ENCODE data around the gene CEP63. TPM values are rescaled to one million over a fixed set of nuclear protein-coding genes. Genes with fewer than 3 reads are reported as not detected.

Gene CEP63
- total and polyA plus RNA-seq, 2 of the 8 experiments (the other 6 are each of a cell fraction or from before 2014, with no cell fraction given), result 5.3 to 18.2 TPM

DNA sequence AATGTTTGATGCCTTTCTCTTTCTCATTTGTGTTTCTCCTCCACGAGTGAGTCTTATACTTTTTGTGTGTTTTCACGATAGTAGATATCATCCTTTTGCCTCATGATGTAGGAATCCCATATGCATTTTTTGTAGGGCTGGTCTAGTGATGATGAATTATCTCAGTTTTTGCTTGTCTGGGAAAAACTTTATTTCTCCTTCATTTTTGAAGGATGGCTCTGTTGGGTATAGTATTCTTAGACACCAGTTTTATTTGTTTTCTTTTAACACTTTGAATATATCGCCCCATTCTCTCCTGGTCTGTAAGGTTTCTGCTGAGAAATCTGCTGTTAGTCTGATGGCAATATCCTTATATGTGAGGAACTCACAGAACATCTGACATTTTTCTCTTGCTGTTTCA, 18.3 kb downstream of the CEP63 start:
- Histone ChIP-seq H3K18ac (ENCODE audit: extremely low read depth, low read length) (no peak overlapping the region), H2BK120ac (replicated peaks; ENCODE audit: low read depth, low read length) (no peak overlapping the region), H3K4me2 (ENCODE audit: insufficient read depth in 1 of 2, low read depth in 2 of 2, low read length in 2 of 2) (no peak overlapping the region), H3K23ac (ENCODE audit: insufficient read length) (no peak overlapping the region), H4K91ac (replicated peaks; ENCODE audit: insufficient read length, low read length) (no peak overlapping the region), H3K27ac (ENCODE audit: low read depth, low read length) (no peak overlapping the region), H2AK5ac (ENCODE audit: low read depth, low read length) (no peak overlapping the region), H3K4ac (replicated peaks; ENCODE audit: insufficient read length, low read depth, low read length) (no peak overlapping the region), H3K4me3 (ENCODE audit: extremely low read depth in 1 of 4, insufficient read depth in 2 of 4, low read depth in 3 of 4, low read length in 4 of 4) (no peak overlapping the region), H3K56ac (replicated peaks; ENCODE audit: insufficient read length, low read depth, low read length) (no peak overlapping the region), H2BK12ac (ENCODE audit: low read depth, low read length) (no peak overlapping the region), H3K79me1 (ENCODE audit: low read depth, low read length) (peaks cover 5% of the 10 kb centered on the region; the same call in 1 of the 2 replicates), H3K4me1 (replicated peaks in 1 of 4; ENCODE audit: control insufficient read depth in 3 of 4, insufficient read depth in 4 of 4, low read length in 3 of 4) (no peaks in the 10 kb centered on the region), H3K14ac (ENCODE audit: insufficient read length) (no peak overlapping the region), H3K23me2 (ENCODE audit: low read depth, low read length) (no peaks in the 10 kb centered on the region), H3K27me3 (replicated peaks in 1 of 4; ENCODE audit: control insufficient read depth in 3 of 4, extremely low read depth in 1 of 4, insufficient read depth in 3 of 4, low read length in 3 of 4) (no peaks in the 10 kb centered on the region), H4K20me1 (replicated peaks in 1 of 2; ENCODE audit: control insufficient read depth in 1 of 2, insufficient read depth in 2 of 2, low read length in 2 of 2) (peaks cover 0 to 4% of the 10 kb centered on the region in 2 experiments), H2BK5ac (ENCODE audit: low read depth, low read length) (no peak overlapping the region), H3K9ac (replicated peaks in 1 of 4; ENCODE audit: extremely low read depth in 1 of 4, low read depth in 3 of 4, low read length in 3 of 4) (no peak overlapping the region), H2BK15ac (ENCODE audit: low read length) (no peak overlapping the region), H4K5ac (ENCODE audit: insufficient read length, low read depth, low read length) (no peak overlapping the region), H2AFZ (ENCODE audit: low read length) (no peak overlapping the region), H2BK20ac (ENCODE audit: low read length) (no peak overlapping the region), H4K8ac (ENCODE audit: extremely low read depth, insufficient read depth, low read length) (no peak overlapping the region), H3K36me3 (ENCODE audit: control insufficient read depth in 2 of 4, insufficient read depth in 4 of 4, low read length in 3 of 4) (no peaks in the 10 kb centered on the region; a peak in 1 of 8 replicates), H3K79me2 (ENCODE audit: control insufficient read depth in 1 of 2, insufficient read depth in 2 of 2, low read length in 2 of 2) (peaks cover 0 to 17% of the 10 kb centered on the region in 2 experiments; a peak in 2 of 4 replicates), H3K9me3 (ENCODE audit: insufficient read depth in 2 of 2, low read depth in 1 of 2, low read length in 1 of 2) (no peaks in the 10 kb centered on the region)
- WGBS, 2 experiments (ENCODE audit: extremely low coverage in 1 of 2, insufficient coverage in 1 of 2, insufficient read length in 1 of 2, insufficient replicate concordance in 2 of 2, low coverage in 1 of 2, low lambda C conversion rate in 2 of 2, missing lambda C conversion rate in 1 of 2), result 94% methylated on average over 2 of the region's 3 CpGs; no CpG with 5 or more reads in 1 of the 2 experiments
- CTCF ChIA-PET (ENCODE audit: partially characterized antibody), result interaction anchor here (1.5 kb wide), 1 partner anchor 11 kb away, joined by 6 read pairs; no protein-coding TSS in a partner anchor
- no peak for DNase-seq (ENCODE audit: low read depth in 1 of 2, low spot score in 2 of 2)
- no peak for FAIRE-seq
- POLR2A ChIA-PET (ENCODE audit: partially characterized antibody), result no interaction called here
- TF ChIP-seq MAFK (IDR thresholded peaks at IDR 0.05; ENCODE audit: low read depth, low read length) (no peak), BRCA1 (IDR thresholded peaks at IDR 0.05; ENCODE audit: low read depth, low read length) (no peak), JUND (IDR thresholded peaks at IDR 0.05; ENCODE audit: low read length) (no peak), EGR1 (IDR thresholded peaks at IDR 0.05; ENCODE audit: borderline replicate concordance, low read depth, low read length) (no peak), POLR2AphosphoS5 (IDR thresholded peaks at IDR 0.05; ENCODE audit: low read depth, low read length) (no peak), RNF2 (IDR thresholded peaks at IDR 0.05; ENCODE audit: borderline replicate concordance, low read depth, low read length, missing control alignments, poor library complexity, severe bottlenecking) (no peak), CREB1 (IDR thresholded peaks at IDR 0.05) (no peak), CHD2 (IDR thresholded peaks at IDR 0.05; ENCODE audit: low read length) (no peak), TEAD4 (IDR thresholded peaks at IDR 0.05; ENCODE audit: low read depth, low read length) (no peak), JUN (IDR thresholded peaks at IDR 0.05; ENCODE audit: low read depth, low read length) (no peak)
- TF ChIP-seq, protein P1, sequence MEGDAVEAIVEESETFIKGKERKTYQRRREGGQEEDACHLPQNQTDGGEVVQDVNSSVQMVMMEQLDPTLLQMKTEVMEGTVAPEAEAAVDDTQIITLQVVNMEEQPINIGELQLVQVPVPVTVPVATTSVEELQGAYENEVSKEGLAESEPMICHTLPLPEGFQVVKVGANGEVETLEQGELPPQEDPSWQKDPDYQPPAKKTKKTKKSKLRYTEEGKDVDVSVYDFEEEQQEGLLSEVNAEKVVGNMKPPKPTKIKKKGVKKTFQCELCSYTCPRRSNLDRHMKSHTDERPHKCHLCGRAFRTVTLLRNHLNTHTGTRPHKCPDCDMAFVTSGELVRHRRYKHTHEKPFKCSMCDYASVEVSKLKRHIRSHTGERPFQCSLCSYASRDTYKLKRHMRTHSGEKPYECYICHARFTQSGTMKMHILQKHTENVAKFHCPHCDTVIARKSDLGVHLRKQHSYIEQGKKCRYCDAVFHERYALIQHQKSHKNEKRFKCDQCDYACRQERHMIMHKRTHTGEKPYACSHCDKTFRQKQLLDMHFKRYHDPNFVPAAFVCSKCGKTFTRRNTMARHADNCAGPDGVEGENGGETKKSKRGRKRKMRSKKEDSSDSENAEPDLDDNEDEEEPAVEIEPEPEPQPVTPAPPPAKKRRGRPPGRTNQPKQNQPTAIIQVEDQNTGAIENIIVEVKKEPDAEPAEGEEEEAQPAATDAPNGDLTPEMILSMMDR (IDR thresholded peaks at IDR 0.05; ENCODE audit: control extremely low read depth in 1 of 3, insufficient read depth in 1 of 3, low read depth in 1 of 3, low read length in 3 of 3), result no peak
- TF ChIP-seq, protein P2, sequence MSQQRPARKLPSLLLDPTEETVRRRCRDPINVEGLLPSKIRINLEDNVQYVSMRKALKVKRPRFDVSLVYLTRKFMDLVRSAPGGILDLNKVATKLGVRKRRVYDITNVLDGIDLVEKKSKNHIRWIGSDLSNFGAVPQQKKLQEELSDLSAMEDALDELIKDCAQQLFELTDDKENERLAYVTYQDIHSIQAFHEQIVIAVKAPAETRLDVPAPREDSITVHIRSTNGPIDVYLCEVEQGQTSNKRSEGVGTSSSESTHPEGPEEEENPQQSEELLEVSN (IDR thresholded peaks at IDR 0.05), result no peak

All from H1 (cell line).